DOHH2 (cell line): ENCODE results near the gene DEFB124.

ENCODE experiments used
- EZH2phosphoT487 ChIP-seq: fragments of 200-600 bp; sonication (generic); IDR thresholded peaks from 2 replicates; pipeline ENCODE4 v1.6.1; 2017; ENCODE audit warnings: borderline replicate concordance, mild to moderate bottlenecking, antibody characterized with exemption, low read length, moderate library complexity, mixed read lengths
- TF ChIP-seq, protein P1 (sequence below): fragments of 200-600 bp; sonication (generic); IDR thresholded peaks from one replicate; pipeline ENCODE4 v1.5.1; 2014; ENCODE audit warnings: antibody characterized with exemption, mild to moderate bottlenecking, low read depth, low read length; ENCODE audit not compliant: poor library complexity, severe bottlenecking

DNA sequence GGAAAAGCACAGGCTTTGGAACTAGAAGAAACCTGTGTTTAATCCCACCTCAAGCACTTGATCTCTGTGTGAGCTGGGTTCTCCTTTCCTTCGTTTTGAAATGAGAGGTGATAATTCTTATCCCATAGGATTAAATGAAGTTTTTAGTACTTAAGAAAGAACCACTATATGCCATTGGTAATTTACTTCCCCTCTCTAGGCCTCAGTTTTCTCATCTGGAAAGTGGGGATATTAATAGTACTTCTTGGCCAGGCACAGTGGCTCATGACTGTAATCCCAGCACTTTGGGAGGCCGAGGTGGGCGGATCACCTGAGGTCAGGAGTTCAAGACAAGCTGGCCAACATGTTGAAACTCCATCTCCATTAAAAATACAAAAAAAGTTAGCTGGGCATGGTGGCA lies 14.2 kb upstream of the DEFB124 start:
- TF ChIP-seq, protein P1, sequence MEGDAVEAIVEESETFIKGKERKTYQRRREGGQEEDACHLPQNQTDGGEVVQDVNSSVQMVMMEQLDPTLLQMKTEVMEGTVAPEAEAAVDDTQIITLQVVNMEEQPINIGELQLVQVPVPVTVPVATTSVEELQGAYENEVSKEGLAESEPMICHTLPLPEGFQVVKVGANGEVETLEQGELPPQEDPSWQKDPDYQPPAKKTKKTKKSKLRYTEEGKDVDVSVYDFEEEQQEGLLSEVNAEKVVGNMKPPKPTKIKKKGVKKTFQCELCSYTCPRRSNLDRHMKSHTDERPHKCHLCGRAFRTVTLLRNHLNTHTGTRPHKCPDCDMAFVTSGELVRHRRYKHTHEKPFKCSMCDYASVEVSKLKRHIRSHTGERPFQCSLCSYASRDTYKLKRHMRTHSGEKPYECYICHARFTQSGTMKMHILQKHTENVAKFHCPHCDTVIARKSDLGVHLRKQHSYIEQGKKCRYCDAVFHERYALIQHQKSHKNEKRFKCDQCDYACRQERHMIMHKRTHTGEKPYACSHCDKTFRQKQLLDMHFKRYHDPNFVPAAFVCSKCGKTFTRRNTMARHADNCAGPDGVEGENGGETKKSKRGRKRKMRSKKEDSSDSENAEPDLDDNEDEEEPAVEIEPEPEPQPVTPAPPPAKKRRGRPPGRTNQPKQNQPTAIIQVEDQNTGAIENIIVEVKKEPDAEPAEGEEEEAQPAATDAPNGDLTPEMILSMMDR, result no peak
- no peak for TF ChIP-seq EZH2phosphoT487
